Measurements from ENCODE around the gene IFNA2.
"Not testable (repeated sequence)": the region's sequence is repeated elsewhere in the genome, so short reads cannot be mapped to it uniquely, and the experiment has no call there.

Gene IFNA2

DNA sequence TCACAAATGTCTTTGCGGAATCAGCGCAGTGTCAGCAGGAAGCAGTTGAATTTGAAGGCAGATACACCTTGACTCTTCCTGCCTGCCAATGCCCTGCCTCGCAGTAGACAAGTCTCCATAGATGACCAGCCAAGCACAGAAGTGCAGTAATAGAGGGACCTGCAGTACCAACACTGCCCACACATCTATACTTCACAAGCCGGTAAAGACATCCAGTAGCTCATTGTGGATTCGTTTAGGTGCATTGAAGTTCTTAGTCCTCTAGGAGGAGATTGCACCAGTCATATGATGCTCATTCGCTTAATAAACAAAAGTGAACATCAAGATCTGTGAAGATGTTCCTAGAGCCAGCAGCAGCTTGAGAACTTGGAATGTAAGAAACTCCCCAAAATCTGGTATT, 7.1 kb upstream of the IFNA2 start:
- ChIA-PET CTCF (interaction anchor here (1.0 kb wide), 1 partner anchor 55 kb away, joined by 3 read pairs; no protein-coding TSS in a partner anchor), POLR2A (no interaction called here)
- DNase-seq (ENCODE audit: low read depth, low spot score) = no peak
- peak; percentile 18 for TF ChIP-seq CTCF (IDR thresholded peaks at IDR 0.05; ENCODE audit: insufficient read depth, low read length, missing control alignments)
- H3K4me3 ChIP-seq (ENCODE audit: low read depth, low read length) = no peak overlapping the region

DNA sequence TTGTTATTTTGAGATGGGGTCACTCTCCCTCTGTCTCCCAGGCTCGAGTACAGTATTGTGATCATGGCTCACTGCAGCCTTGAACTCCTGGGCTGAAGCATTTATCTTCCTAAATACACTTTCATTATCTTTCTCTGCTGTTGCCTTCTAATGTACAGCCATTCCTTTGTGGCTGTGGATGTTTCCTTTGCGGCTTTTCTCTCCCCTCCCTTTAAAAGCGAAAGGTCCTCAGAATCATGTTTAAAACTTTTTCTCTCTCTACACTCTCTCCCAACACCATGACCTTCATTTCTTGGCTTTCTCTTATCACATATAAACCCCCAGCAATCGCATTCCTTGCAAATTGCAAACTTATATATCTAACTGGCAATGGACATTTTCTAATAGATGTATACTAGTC, 1.6 kb downstream of the IFNA2 start:
- no peak overlapping the region for H3K4me3 ChIP-seq (ENCODE audit: low read depth, low read length)
- TF ChIP-seq CTCF (IDR thresholded peaks at IDR 0.05; ENCODE audit: insufficient read depth, low read length, missing control alignments) = no peak
- POLR2A ChIA-PET = no interaction called here
- CTCF ChIA-PET = no interaction called here
- no peak for DNase-seq (ENCODE audit: low read depth, low spot score)

GRCh38 chr9:21381448-21382339, 3.5 kb downstream of the IFNA2 start:
- ChIA-PET CTCF (interaction anchor here (1.0 to 1.2 kb wide), 2 partner anchors 14 kb away, joined by 3 read pairs; no protein-coding TSS in a partner anchor), POLR2A (no interaction called here)
- H3K4me3 ChIP-seq (ENCODE audit: low read depth, low read length) = no peak overlapping the region
- no peak for DNase-seq (ENCODE audit: low read depth, low spot score)
- TF ChIP-seq CTCF (IDR thresholded peaks at IDR 0.05; ENCODE audit: insufficient read depth, low read length, missing control alignments) = no peak

- CTCF ChIA-PET = interaction anchor here (1.1 kb wide), 1 partner anchor 8 kb away, joined by 3 read pairs; no protein-coding TSS in a partner anchor
- POLR2A ChIA-PET; DNase-seq (ENCODE audit: low read depth, low spot score); H3K4me3 ChIP-seq (ENCODE audit: low read depth, low read length): not testable (repeated sequence)
Observed at GRCh38 chr9:21371467-21371866, 13.7 kb downstream of the IFNA2 start.

GRCh38 chr9:21367957-21368356, 17.2 kb downstream of the IFNA2 start, which contains the start of gene IFNA13:
Gene IFNA13, minus strand, starts transcription at chr9:21368057. Its CDS starts 47 bp downstream, at chr9:21368010.
- CTCF ChIA-PET = no interaction called here
- no peak for TF ChIP-seq CTCF (IDR thresholded peaks at IDR 0.05; ENCODE audit: insufficient read depth, low read length, missing control alignments)
- no peak for DNase-seq (ENCODE audit: low read depth, low spot score)
- no peak within 1 kb of the TSS for H3K4me3 ChIP-seq (ENCODE audit: low read depth, low read length)
- POLR2A ChIA-PET = no interaction called here

DNA sequence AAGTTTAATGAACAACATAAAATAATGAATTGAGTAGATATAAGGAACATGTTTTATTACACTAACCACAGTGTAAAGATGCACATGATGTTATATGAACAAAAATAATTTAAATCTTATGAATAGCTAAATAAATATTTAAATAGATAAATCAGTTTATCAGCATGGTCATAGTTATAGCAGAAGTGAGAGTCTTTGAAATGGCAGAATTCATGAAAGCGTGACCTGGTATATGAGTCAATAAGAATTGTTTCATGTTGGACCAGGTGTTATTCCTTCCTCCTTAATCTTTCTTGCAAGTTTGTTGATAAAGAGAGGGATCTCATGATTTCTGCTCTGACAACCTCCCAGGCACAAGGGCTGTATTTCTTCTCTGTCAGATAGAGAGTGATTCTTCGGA, 18.0 kb downstream of the IFNA2 start:
- DNase-seq (ENCODE audit: low read depth, low spot score); CTCF ChIA-PET; H3K4me3 ChIP-seq (ENCODE audit: low read depth, low read length); POLR2A ChIA-PET: not testable (repeated sequence)

DNA sequence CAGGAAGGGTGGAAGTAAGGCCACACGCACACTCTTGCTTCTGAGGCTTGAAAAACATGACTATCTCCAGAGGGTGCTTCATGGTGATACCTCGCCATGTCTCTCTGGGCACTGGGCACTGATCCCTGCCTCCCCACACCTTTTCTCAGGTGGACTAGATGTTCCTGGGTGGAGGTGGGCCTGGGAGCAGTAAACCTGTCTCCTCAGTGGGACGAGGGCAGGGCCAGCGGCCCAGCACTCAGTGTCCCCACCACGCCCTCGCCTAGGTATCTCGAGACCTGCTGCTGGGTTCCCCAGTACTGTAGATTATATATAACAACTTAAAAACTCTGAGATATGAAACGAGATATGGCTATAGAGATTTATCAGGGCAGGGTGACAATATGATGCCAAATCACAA, 22.9 kb downstream of the IFNA2 start:
- no peak for TF ChIP-seq CTCF (IDR thresholded peaks at IDR 0.05; ENCODE audit: insufficient read depth, low read length, missing control alignments)
- ChIA-PET CTCF (no interaction called here), POLR2A (no interaction called here)
- no peak for DNase-seq (ENCODE audit: low read depth, low spot score)
- no peak overlapping the region for H3K4me3 ChIP-seq (ENCODE audit: low read depth, low read length)
